Astrocyte (in vitro differentiated cells and primary cell): ENCODE measurements around the gene CTCF. TPM values are rescaled to one million over a fixed set of nuclear protein-coding genes. Genes with fewer than 3 reads are reported as not detected.

Experiments used
- DNase-seq: peaks from one replicate; pipeline ENCODE4 v3.0.0-alpha.2; 2010; ENCODE audit warnings: low read depth
- FAIRE-seq: peaks from 2 replicates; lab custom pipeline; 2011; peaks lifted over from hg19 to GRCh38; lab: Jason Lieb, UNC
- H2AFZ ChIP-seq: 2 replicates; pipeline ENCODE4 v1.6.0; 2012; ENCODE audit warnings: low read depth, low read length, inconsistent platforms
- H3K27ac ChIP-seq: 2 replicates; pipeline ENCODE4 v1.5.1; 2011; ENCODE audit warnings: low read depth, low read length, inconsistent platforms
- H3K27me3 ChIP-seq: 2 replicates; pipeline ENCODE4 v1.6.0; 2011; ENCODE audit warnings: low read length, inconsistent platforms; ENCODE audit not compliant: insufficient read depth
- H3K36me3 ChIP-seq: 2 replicates; pipeline ENCODE4 v1.5.1; 2011; ENCODE audit warnings: low read length, inconsistent platforms; ENCODE audit not compliant: insufficient read depth
- H3K4me1 ChIP-seq: 2 replicates; pipeline ENCODE4 v1.5.1; 2011; ENCODE audit warnings: low read length, inconsistent platforms; ENCODE audit not compliant: insufficient read depth
- H3K4me2 ChIP-seq: 2 replicates; pipeline ENCODE4 v1.6.0; 2012; ENCODE audit warnings: low read length, inconsistent platforms
- H3K4me3 ChIP-seq: 2 replicates; pipeline ENCODE4 v1.5.1; 2011; ENCODE audit warnings: low read depth, mild to moderate bottlenecking, low read length, inconsistent platforms; ENCODE audit not compliant: insufficient read depth
- H3K79me2 ChIP-seq: 2 replicates; pipeline ENCODE4 v1.6.0; 2012; ENCODE audit warnings: mild to moderate bottlenecking, low read length, inconsistent platforms; ENCODE audit not compliant: insufficient read depth
- H3K9ac ChIP-seq: 2 replicates; pipeline ENCODE4 v1.6.0; 2012; ENCODE audit warnings: mild to moderate bottlenecking, low read length, inconsistent platforms
- H3K9me3 ChIP-seq: 2 replicates; pipeline ENCODE4 v1.5.1; 2012; ENCODE audit warnings: low read depth, mild to moderate bottlenecking, low read length, inconsistent platforms; ENCODE audit not compliant: insufficient read depth
- H4K20me1 ChIP-seq: 2 replicates; pipeline ENCODE4 v1.6.0; 2012; ENCODE audit warnings: low read length, inconsistent platforms; ENCODE audit not compliant: insufficient read depth
- H3K27ac Mint-ChIP-seq: one replicate; pipeline ENCODE4 v1.8.0; 2021; ENCODE audit warnings: mild to moderate bottlenecking, mixed read lengths; ENCODE audit not compliant: unreplicated experiment
- H3K27me3 Mint-ChIP-seq: one replicate; pipeline ENCODE4 v1.8.0; 2021; ENCODE audit warnings: low read depth, mixed read lengths; ENCODE audit not compliant: unreplicated experiment
- H3K36me3 Mint-ChIP-seq: one replicate; pipeline ENCODE4 v1.8.0; 2021; ENCODE audit warnings: low read depth, mixed read lengths; ENCODE audit not compliant: unreplicated experiment
- H3K4me1 Mint-ChIP-seq: one replicate; pipeline ENCODE4 v1.8.0; 2021; ENCODE audit warnings: low read depth, mixed read lengths; ENCODE audit not compliant: unreplicated experiment
- H3K4me3 Mint-ChIP-seq: one replicate; pipeline ENCODE4 v1.8.0; 2021; ENCODE audit warnings: mild to moderate bottlenecking, moderate library complexity, mixed read lengths; ENCODE audit not compliant: unreplicated experiment
- H3K9me3 Mint-ChIP-seq: one replicate; pipeline ENCODE4 v1.8.0; 2021; ENCODE audit warnings: mild to moderate bottlenecking, mixed read lengths; ENCODE audit not compliant: unreplicated experiment
- CTCF ChIP-seq: IDR thresholded peaks from 2 replicates; pipeline ENCODE4 v1.5.1; 2011; ENCODE audit warnings: low read depth, mild to moderate bottlenecking, inconsistent platforms, low read length, moderate library complexity; ENCODE audit not compliant: insufficient read depth
- EZH2 ChIP-seq: IDR thresholded peaks from 2 replicates; pipeline ENCODE4 v1.6.1; 2012; ENCODE audit warnings: mild to moderate bottlenecking, low read length, inconsistent platforms; ENCODE audit not compliant: insufficient read depth
- total RNA-seq: library from RNA; stranded (reverse); gene quantifications from 2 replicates; pipeline ENCODE4 v1.2.1, GENCODE V29; 2021

CTCF gene
- total RNA-seq, 1 donor from 2014 or later, result 26.8 TPM

- no peak for FAIRE-seq
- no peaks in the 10 kb centered on the region for H3K79me2 ChIP-seq
- peaks cover 9% of the 10 kb centered on the region for H3K36me3 Mint-ChIP-seq
- no peaks in the 10 kb centered on the region for H3K9me3 ChIP-seq
- TF ChIP-seq EZH2 (no peak), CTCF (no peak)
- peaks cover 5% of the 10 kb centered on the region for H3K9me3 Mint-ChIP-seq
- H3K4me3 Mint-ChIP-seq, result no peak overlapping the region
- H3K36me3 ChIP-seq, result no peaks in the 10 kb centered on the region
- H3K27me3 ChIP-seq, result peaks cover 55% of the 10 kb centered on the region
- H3K9ac ChIP-seq, result no peak overlapping the region
- H3K4me1 Mint-ChIP-seq, result no peaks in the 10 kb centered on the region
- DNase-seq, result no peak
- no peak overlapping the region for H2AFZ ChIP-seq
- H4K20me1 ChIP-seq, result peaks cover 18% of the 10 kb centered on the region
- no peak overlapping the region for H3K4me3 ChIP-seq
- H3K27me3 Mint-ChIP-seq, result peaks cover 45% of the 10 kb centered on the region
- H3K4me1 ChIP-seq, result no peaks in the 10 kb centered on the region
- H3K4me2 ChIP-seq, result no peak overlapping the region
- no peak overlapping the region for H3K27ac ChIP-seq
- no peak overlapping the region for H3K27ac Mint-ChIP-seq
These were observed 85.4 kb downstream of the CTCF start for GRCh38 chr16:67647681-67648080.

DNA sequence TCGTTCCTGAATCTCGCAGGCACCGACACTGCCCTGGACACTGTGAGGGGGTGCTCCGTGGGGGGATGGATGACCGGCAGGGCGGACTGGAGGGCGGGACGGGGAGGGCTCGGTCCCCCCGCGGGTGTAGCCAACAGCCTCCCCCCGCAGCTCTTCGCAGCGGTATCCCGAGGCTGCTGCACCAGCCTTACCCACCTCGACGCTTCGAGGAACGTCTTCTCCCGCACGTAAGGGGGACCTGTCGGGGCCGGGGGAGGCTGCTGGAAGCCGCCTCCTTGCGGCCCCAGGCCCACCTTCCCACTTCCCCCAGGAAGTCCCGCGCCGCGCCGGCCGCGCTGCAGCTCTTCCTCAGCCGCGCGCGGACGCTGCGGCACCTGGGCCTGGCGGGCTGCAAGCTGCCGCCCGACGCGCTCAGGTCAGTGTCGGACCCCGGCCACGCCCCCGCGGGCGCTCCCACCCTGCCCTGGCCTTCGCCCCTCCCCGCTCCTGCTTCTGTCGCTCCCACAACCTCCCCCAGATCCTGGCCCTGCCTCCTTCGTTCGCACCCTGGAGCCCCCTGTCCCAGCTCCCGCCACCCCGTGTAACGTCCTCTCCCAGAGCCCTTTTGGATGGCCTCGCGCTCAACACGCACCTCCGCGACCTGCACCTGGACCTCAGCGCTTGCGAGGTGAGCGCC lies 85.9 kb downstream of the CTCF start:
- Mint-ChIP-seq H3K36me3 (peaks cover 9% of the 10 kb centered on the region), H3K4me1 (no peaks in the 10 kb centered on the region), H3K27me3 (peaks cover 45% of the 10 kb centered on the region), H3K9me3 (peaks cover 5% of the 10 kb centered on the region), H3K27ac (no peak overlapping the region), H3K4me3 (no peak overlapping the region)
- Histone ChIP-seq H3K27me3 (peaks cover 55% of the 10 kb centered on the region), H3K36me3 (no peaks in the 10 kb centered on the region), H3K9ac (no peak overlapping the region), H3K4me1 (peaks cover under 1% of the 10 kb centered on the region), H3K9me3 (no peaks in the 10 kb centered on the region), H3K79me2 (no peaks in the 10 kb centered on the region), H4K20me1 (peaks cover 18% of the 10 kb centered on the region), H3K27ac (no peak overlapping the region), H3K4me2 (no peak overlapping the region), H2AFZ (no peak overlapping the region), H3K4me3 (no peak overlapping the region)
- FAIRE-seq (no peak), DNase-seq (no peak)
- TF ChIP-seq CTCF (no peak), EZH2 (peak; percentile 96)

- FAIRE-seq (no peak), DNase-seq (no peak)
- no peak overlapping the region for H3K9ac ChIP-seq
- H3K4me3 ChIP-seq, result no peak overlapping the region
- peaks cover 7% of the 10 kb centered on the region for H3K4me1 ChIP-seq
- H3K4me3 Mint-ChIP-seq, result no peak overlapping the region
- H3K36me3 Mint-ChIP-seq, result peaks cover 9% of the 10 kb centered on the region
- no peaks in the 10 kb centered on the region for H3K9me3 ChIP-seq
- H3K4me1 Mint-ChIP-seq, result peaks cover 1% of the 10 kb centered on the region
- peaks cover 46% of the 10 kb centered on the region for H3K27me3 Mint-ChIP-seq
- H3K4me2 ChIP-seq, result no peak overlapping the region
- H3K9me3 Mint-ChIP-seq, result peaks cover 5% of the 10 kb centered on the region
- H3K36me3 ChIP-seq, result no peaks in the 10 kb centered on the region
- peaks cover 18% of the 10 kb centered on the region for H4K20me1 ChIP-seq
- H3K27me3 ChIP-seq, result peaks cover 55% of the 10 kb centered on the region
- no peaks in the 10 kb centered on the region for H3K79me2 ChIP-seq
- no peak overlapping the region for H3K27ac ChIP-seq
- no peak overlapping the region for H3K27ac Mint-ChIP-seq
- TF ChIP-seq EZH2 (peak; percentile 86), CTCF (no peak)
- no peak overlapping the region for H2AFZ ChIP-seq
These were observed 86.6 kb downstream of the CTCF start for GRCh38 chr16:67648764-67649407.
